ENCODE measurements around the gene ITGB1BP1. TPM values are rescaled to one million over a fixed set of nuclear protein-coding genes. Genes with fewer than 3 reads are reported as not detected.

ITGB1BP1 gene
- total RNA-seq, 4 donors from 2014 or later = 14.3 to 39.1 (median 32.6) TPM

- DNase-seq = no peak
- H3K27me3 ChIP-seq = no peaks in the 10 kb centered on the region
- no peak overlapping the region for H3K27ac ChIP-seq
- no peak for TF ChIP-seq CTCF (IDR thresholded peaks at IDR 0.05)
- no peak for TF ChIP-seq POLR2A (IDR thresholded peaks at IDR 0.05)
- H3K4me1 ChIP-seq = no peaks in the 10 kb centered on the region
- intact Hi-C loops (cut with DNase I) = no loop called here
- WGBS, 2 donors = 91 to 100% methylated on average over 3 to 4 of the region's 8 CpGs
- H3K36me3 ChIP-seq = peaks cover 0 to 81% (median 0%) of the 10 kb centered on the region in 3 donors
- no peak overlapping the region for H3K4me3 ChIP-seq
- no peaks in the 10 kb centered on the region for H3K9me3 ChIP-seq
These were observed 57.8 kb downstream of the ITGB1BP1 start for GRCh38 chr2:9365498-9366019.

GRCh38 chr2:9364791-9365497 lies 58.4 kb downstream of the ITGB1BP1 start:
- WGBS, 2 donors = 71 to 75% methylated on average over 4 of the region's 4 CpGs
- Histone ChIP-seq H3K4me1 (no peaks in the 10 kb centered on the region), H3K27ac (no peak overlapping the region), H3K27me3 (no peaks in the 10 kb centered on the region), H3K36me3 (peaks cover 0 to 81% (median 0%) of the 10 kb centered on the region in 3 donors), H3K9me3 (no peaks in the 10 kb centered on the region), H3K4me3 (no peak overlapping the region)
- intact Hi-C loops (cut with DNase I) = no loop called here
- TF ChIP-seq POLR2A (IDR thresholded peaks at IDR 0.05) (no peak), CTCF (IDR thresholded peaks at IDR 0.05) (no peak)
- DNase-seq = no peak

GRCh38 chr2:9364373-9364772 lies 59.0 kb downstream of the ITGB1BP1 start:
- 85 to 87% methylated on average over 4 of the region's 4 CpGs for WGBS, 2 donors
- H3K9me3 ChIP-seq = no peaks in the 10 kb centered on the region
- H3K27me3 ChIP-seq = no peaks in the 10 kb centered on the region
- no peaks in the 10 kb centered on the region for H3K4me1 ChIP-seq
- intact Hi-C loops (cut with DNase I) = no loop called here
- DNase-seq = no peak
- peaks cover 0 to 83% (median 0%) of the 10 kb centered on the region in 3 donors for H3K36me3 ChIP-seq
- no peak for TF ChIP-seq CTCF (IDR thresholded peaks at IDR 0.05)
- no peak for TF ChIP-seq POLR2A (IDR thresholded peaks at IDR 0.05)
- no peak overlapping the region for H3K27ac ChIP-seq
- H3K4me3 ChIP-seq = no peak overlapping the region

- TF ChIP-seq CTCF (IDR thresholded peaks at IDR 0.05) (no peak), POLR2A (IDR thresholded peaks at IDR 0.05) (no peak)
- intact Hi-C loops (cut with DNase I) = no loop called here
- H3K27me3 ChIP-seq = no peaks in the 10 kb centered on the region
- no peak overlapping the region for H3K27ac ChIP-seq
- no peaks in the 10 kb centered on the region for H3K9me3 ChIP-seq
- 82% methylated on average over 2 of the region's 2 CpGs for WGBS, 2 donors
- H3K36me3 ChIP-seq = peaks cover 0 to 83% (median 0%) of the 10 kb centered on the region in 3 donors
- H3K4me3 ChIP-seq = no peak overlapping the region
- no peaks in the 10 kb centered on the region for H3K4me1 ChIP-seq
- no peak for DNase-seq
These were observed 62.6 kb downstream of the ITGB1BP1 start for GRCh38 chr2:9360701-9361100.

- intact Hi-C loops (cut with DNase I) = no loop called here
- Histone ChIP-seq H3K27me3 (no peaks in the 10 kb centered on the region), H3K4me3 (no peak overlapping the region), H3K36me3 (peaks cover 0 to 84% (median 0%) of the 10 kb centered on the region in 3 donors), H3K27ac (no peak overlapping the region), H3K9me3 (no peaks in the 10 kb centered on the region), H3K4me1 (no peaks in the 10 kb centered on the region)
- TF ChIP-seq CTCF (IDR thresholded peaks at IDR 0.05) = no peak
- no peak for TF ChIP-seq POLR2A (IDR thresholded peaks at IDR 0.05)
- no peak for DNase-seq
- 91 to 100% methylated on average over 1 of the region's 1 CpG for WGBS, 2 donors
These were observed 63.2 kb downstream of the ITGB1BP1 start for GRCh38 chr2:9360110-9360509.
